Spleen (tissue), 11 donors: ENCODE results near the gene RAD54L2. TPM values are rescaled to one million over a fixed set of nuclear protein-coding genes. Genes with fewer than 3 reads are reported as not detected.

Experiments used
- DNase-seq: peaks from one replicate; pipeline ENCODE4 v3.0.0-alpha.2; 2020
- H3K27ac ChIP-seq, 8 donors: fragments of 200-600 bp; sonication (generic) in 7 of 8; 1 replicate in 4 of 8; 2 replicates in 4 of 8; pipeline versions ENCODE4 v1.5.0 to v1.8.0; 2016 to 2021; ENCODE audit warnings: inconsistent platforms in 4 of 8, mild to moderate bottlenecking in 4 of 8, moderate library complexity in 1 of 8
- H3K27me3 ChIP-seq, 7 donors: fragments of 200-600 bp; sonication (generic) in 6 of 7; replicated peaks in 1 of 7; 1 replicate in 4 of 7; 2 replicates in 3 of 7; pipeline versions ENCODE4 v1.5.0 to v1.8.0; 2016 to 2021; ENCODE audit warnings: inconsistent platforms in 3 of 7, mild to moderate bottlenecking in 1 of 7
- H3K36me3 ChIP-seq, 6 donors: fragments of 200-600 bp; sonication (generic) in 5 of 6; 1 replicate in 4 of 6; 2 replicates in 2 of 6; pipeline versions ENCODE4 v1.5.0 to v1.8.0; 2016 to 2021; ENCODE audit warnings: inconsistent platforms in 2 of 6
- H3K4me1 ChIP-seq, 6 donors: fragments of 200-600 bp; sonication (generic) in 5 of 6; 1 replicate in 3 of 6; 2 replicates in 3 of 6; pipeline versions ENCODE4 v1.5.0 to v1.8.0; 2016 to 2021; ENCODE audit warnings: inconsistent platforms in 3 of 6
- H3K4me3 ChIP-seq, 8 donors: fragments of 200-600 bp; sonication (generic) in 7 of 8; 1 replicate in 4 of 8; 2 replicates in 4 of 8; pipeline versions ENCODE4 v1.5.0 to v1.8.0; 2016 to 2021; ENCODE audit warnings: inconsistent platforms in 4 of 8, mild to moderate bottlenecking in 4 of 8, moderate library complexity in 2 of 8
- H3K9me3 ChIP-seq, 8 donors: fragments of 200-600 bp; sonication (generic) in 7 of 8; 1 replicate in 4 of 8; 2 replicates in 4 of 8; pipeline versions ENCODE4 v1.5.0 to v1.8.0; 2016 to 2021; ENCODE audit warnings: inconsistent platforms in 4 of 8
- POLR2A ChIP-seq, 3 donors: fragments of 450-650 bp; IDR thresholded peaks; one replicate each; pipeline ENCODE4 v1.5.1; 2017; ENCODE audit warnings: antibody characterized with exemption in 3 of 3, mild to moderate bottlenecking in 1 of 3
- POLR2AphosphoS5 ChIP-seq, 3 donors: sonication (generic); formaldehyde crosslinking; IDR thresholded peaks; one replicate each; pipeline ENCODE4 v1.5.1; 2017; ENCODE audit warnings: antibody characterized with exemption in 3 of 3
- WGBS, 5 donors: extraction: QIAGEN DNeasy Blood & Tissue Kit in 3 of 5; methylation state at CpG; one replicate each; pipeline versions ENCODE4 v1.1.5 to v1.1.7; 2013 to 2018; 5-methylcytosine and 5-hydroxymethylcytosine counted together
- intact Hi-C: fragments of 100-400 bp; cut with DNase I; formaldehyde crosslinking; loops from one replicate; pipeline ENCODE4 v1.15.0; 2023; ENCODE audit warnings: low total_unique reads
- polyA plus RNA-seq, 3 donors: library from polyadenylated mRNA; stranded (reverse); fragments of 200-250 nt; gene quantifications; one replicate each; pipeline ENCODE4 v1.2.1, GENCODE V29; 2013
- total RNA-seq, 7 donors: library from RNA; depleted of rRNA in 3 of 7; stranded (reverse); fragments of >200 nt in 3 of 7; fragmentation: NEBNext Ultra II Directional in 4 of 7; extraction: Animal tissue kit (Norgen Biotek cat#: 25700) in 4 of 7; gene quantifications; one replicate each; pipeline versions ENCODE4 v1.1.0 to v1.2.1, GENCODE V29; 2016 to 2021
- TF ChIP-seq, protein P1 (sequence below), 11 experiments: fragments of 200-600 bp in 7 of 11; fragments of 450-650 bp in 4 of 11; sonication (generic) in 4 of 11; IDR thresholded peaks in 8 of 11; conservative IDR thresholded peaks in 3 of 11; 1 replicate in 7 of 11; 2 replicates in 4 of 11; pipeline versions ENCODE4 v1.4.0 to v1.8.0; 2016 to 2021; ENCODE audit warnings: antibody characterized with exemption in 11 of 11, inconsistent platforms in 4 of 11, mild to moderate bottlenecking in 1 of 11
- donor health status: healthy with polysubstance abuse.
- donor health status: DM: no; HTN: no; CAD: no; lungs with moderate emphysema.
- donor health status: DM: no; HTN: no; CAD: no.
- donor health status: Bipolar disorder and iron deficiency.
- donor health status: healthy.
- donor health status: DM: no; HTN: no; CAD: no.
- donor health status: DM: yes; HTN: yes; CAD: no.

Gene RAD54L2
- total and polyA plus RNA-seq, 10 donors: 1.4 to 36.7 (median 30.6) TPM

DNA sequence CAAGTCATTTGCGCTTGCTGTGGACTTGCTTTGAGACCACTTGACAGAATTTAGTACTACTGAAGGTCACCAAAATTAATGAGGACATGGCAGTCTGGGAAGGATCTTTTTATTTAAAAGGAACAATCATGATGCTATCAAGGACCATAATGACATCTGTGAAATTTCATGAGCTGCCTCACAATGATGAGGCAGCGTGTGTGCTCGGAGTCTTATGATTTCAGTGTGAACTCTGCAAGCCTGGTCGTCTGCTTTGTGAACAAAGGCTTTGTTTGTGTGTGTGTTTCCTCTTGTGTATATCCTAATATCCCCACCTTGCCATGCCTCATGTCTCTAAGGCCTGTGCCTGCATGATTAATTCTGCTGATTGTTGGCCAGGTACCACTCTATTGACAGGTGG, 46.7 kb downstream of the RAD54L2 start:
- no peak for DNase-seq
- Histone ChIP-seq H3K36me3 (peaks cover 0 to 31% (median 3%) of the 10 kb centered on the region in 6 donors), H3K4me3 (no peak overlapping the region), H3K4me1 (peaks cover 0 to 19% (median 4%) of the 10 kb centered on the region in 6 donors), H3K27ac (no peak overlapping the region), H3K9me3 (no peaks in the 10 kb centered on the region), H3K27me3 (no peaks in the 10 kb centered on the region)
- intact Hi-C loops: no loop called here
- TF ChIP-seq, protein P1, sequence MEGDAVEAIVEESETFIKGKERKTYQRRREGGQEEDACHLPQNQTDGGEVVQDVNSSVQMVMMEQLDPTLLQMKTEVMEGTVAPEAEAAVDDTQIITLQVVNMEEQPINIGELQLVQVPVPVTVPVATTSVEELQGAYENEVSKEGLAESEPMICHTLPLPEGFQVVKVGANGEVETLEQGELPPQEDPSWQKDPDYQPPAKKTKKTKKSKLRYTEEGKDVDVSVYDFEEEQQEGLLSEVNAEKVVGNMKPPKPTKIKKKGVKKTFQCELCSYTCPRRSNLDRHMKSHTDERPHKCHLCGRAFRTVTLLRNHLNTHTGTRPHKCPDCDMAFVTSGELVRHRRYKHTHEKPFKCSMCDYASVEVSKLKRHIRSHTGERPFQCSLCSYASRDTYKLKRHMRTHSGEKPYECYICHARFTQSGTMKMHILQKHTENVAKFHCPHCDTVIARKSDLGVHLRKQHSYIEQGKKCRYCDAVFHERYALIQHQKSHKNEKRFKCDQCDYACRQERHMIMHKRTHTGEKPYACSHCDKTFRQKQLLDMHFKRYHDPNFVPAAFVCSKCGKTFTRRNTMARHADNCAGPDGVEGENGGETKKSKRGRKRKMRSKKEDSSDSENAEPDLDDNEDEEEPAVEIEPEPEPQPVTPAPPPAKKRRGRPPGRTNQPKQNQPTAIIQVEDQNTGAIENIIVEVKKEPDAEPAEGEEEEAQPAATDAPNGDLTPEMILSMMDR (IDR thresholded peaks at IDR 0.05 in 8 of 11, conservative IDR thresholded peaks at IDR 0.05 in 3 of 11): no peak
- TF ChIP-seq POLR2AphosphoS5 (IDR thresholded peaks at IDR 0.05) (no peak), POLR2A (IDR thresholded peaks at IDR 0.05) (no peak)
- 79 to 90% (median 87%) methylated on average over 4 of the region's 4 CpGs for WGBS, 5 donors

DNA sequence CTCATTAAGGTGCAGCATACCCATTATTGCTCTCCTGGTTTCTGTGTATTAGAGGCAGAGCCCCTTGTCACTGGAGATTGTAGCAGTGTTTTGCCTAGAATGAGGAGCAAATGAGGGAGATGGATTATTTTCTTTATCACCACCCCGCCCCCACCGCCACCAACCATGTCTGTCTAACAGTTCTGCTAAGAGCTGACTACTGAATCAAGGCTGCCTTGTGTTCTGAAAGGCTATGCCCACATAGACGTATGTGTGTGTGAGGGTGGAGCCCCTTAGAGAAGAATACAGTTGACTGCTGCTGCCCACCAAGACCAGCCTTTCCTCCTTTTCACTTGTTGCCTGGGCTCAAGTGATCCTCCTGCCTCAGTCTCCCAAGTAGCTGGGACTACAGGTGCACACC, 47.4 kb downstream of the RAD54L2 start:
- whole genome bisulfite sequencing, 5 donors: 92 to 98% (median 96%) methylated on average over 3 of the region's 3 CpGs
- no peak for TF ChIP-seq POLR2A (IDR thresholded peaks at IDR 0.05)
- TF ChIP-seq POLR2AphosphoS5 (IDR thresholded peaks at IDR 0.05): no peak
- TF ChIP-seq, protein P1 (IDR thresholded peaks at IDR 0.05 in 8 of 11, conservative IDR thresholded peaks at IDR 0.05 in 3 of 11): no peak
- intact Hi-C loops: no loop called here
- no peak for DNase-seq
- H3K9me3 ChIP-seq: no peaks in the 10 kb centered on the region
- H3K27me3 ChIP-seq: no peaks in the 10 kb centered on the region
- peaks cover 0 to 19% (median 4%) of the 10 kb centered on the region in 6 donors for H3K4me1 ChIP-seq
- H3K36me3 ChIP-seq: peaks cover 0 to 35% (median 10%) of the 10 kb centered on the region in 6 donors
- H3K27ac ChIP-seq: no peak overlapping the region
- H3K4me3 ChIP-seq: no peak overlapping the region

Other genes with a start within 250 kb of the RAD54L2 start
- 10 to 100 TPM; 32.0 to 85.8 (median 51.0) TPM for gene MANF, start 153.4 kb upstream of the RAD54L2 start, total RNA-seq
- gene MANF, start 153.4 kb upstream of the RAD54L2 start, polyA plus RNA-seq: 10 to 100 TPM; 31.8 to 46.7 (median 38.0) TPM
- 10 to 100 TPM; 19.7 to 34.6 (median 29.0) TPM for gene RBM15B, start 147.4 kb upstream of the RAD54L2 start, total RNA-seq
- 10 to 100 TPM in 1 of 3 donors, 1 to 10 TPM in 2; 6.4 to 10.7 (median 7.4) TPM for gene RBM15B, start 147.4 kb upstream of the RAD54L2 start, polyA plus RNA-seq
- gene DCAF1, start 38.7 kb upstream of the RAD54L2 start, total RNA-seq: 10 to 100 TPM; 22.2 to 27.4 (median 24.1) TPM
- gene DCAF1, start 38.7 kb upstream of the RAD54L2 start, polyA plus RNA-seq: 1 to 10 TPM; 7.0 to 9.0 (median 7.2) TPM
- 10 to 100 TPM; 29.8 to 66.3 (median 46.0) TPM for gene TEX264, start 132.5 kb downstream of the RAD54L2 start, total RNA-seq
- gene TEX264, start 132.5 kb downstream of the RAD54L2 start, polyA plus RNA-seq: 10 to 100 TPM; 49.9 to 73.1 (median 57.9) TPM
- gene GRM2, start 168.3 kb downstream of the RAD54L2 start, total RNA-seq: 1 to 10 TPM; 1.1 to 2.7 (median 1.8) TPM
- 1 to 10 TPM in 1 of 3 donors, under 1 TPM in 2; 0.17 to 1.1 (median 0.61) TPM for gene GRM2, start 168.3 kb downstream of the RAD54L2 start, polyA plus RNA-seq
- gene IQCF6, start 240.5 kb downstream of the RAD54L2 start, total RNA-seq: not detected
- gene IQCF6, start 240.5 kb downstream of the RAD54L2 start, polyA plus RNA-seq: not detected